ENCODE measurements around the gene TMEM213. TPM values are rescaled to one million over a fixed set of nuclear protein-coding genes. Genes with fewer than 3 reads are reported as not detected.

The TMEM213 gene
- total RNA-seq, 4 donors from 2014 or later, result not detected

DNA sequence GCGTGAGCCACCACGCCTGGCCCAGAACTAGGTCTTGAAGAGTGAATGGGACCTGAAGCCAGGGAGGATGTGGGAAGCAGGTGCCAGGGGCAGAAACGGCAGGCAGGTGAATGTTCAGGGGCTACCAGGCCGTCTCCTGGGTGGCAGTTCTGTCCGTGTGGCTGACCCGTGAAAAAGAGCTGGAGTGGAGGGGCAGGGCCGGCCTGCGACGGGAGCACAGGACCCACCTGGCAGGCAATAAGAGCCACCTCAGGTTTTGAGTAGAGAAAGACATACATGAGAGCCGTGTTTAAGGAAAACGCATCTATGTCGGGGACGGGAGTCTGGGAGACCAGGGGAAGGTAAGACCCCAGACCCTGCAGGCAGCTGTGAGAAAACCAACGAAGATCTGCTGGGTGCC lies 70.9 kb downstream of the TMEM213 start:
- Histone ChIP-seq H3K27me3 (no peaks in the 10 kb centered on the region), H3K9me3 (no peaks in the 10 kb centered on the region), H3K27ac (replicated peaks in 1 of 4) (no peak overlapping the region), H3K4me3 (no peak overlapping the region), H3K36me3 (peaks cover 0 to 38% (median 22%) of the 10 kb centered on the region in 4 donors), H3K4me1 (no peaks in the 10 kb centered on the region)
- no peak for TF ChIP-seq POLR2A (IDR thresholded peaks at IDR 0.05; ENCODE audit: low read depth)
- TF ChIP-seq POLR2AphosphoS5 (IDR thresholded peaks at IDR 0.05), result no peak
- TF ChIP-seq CTCF (IDR thresholded peaks at IDR 0.05), result no peak
- TF ChIP-seq EP300 (IDR thresholded peaks at IDR 0.05), result no peak
- intact Hi-C loops (cut with DNase I), result no loop called here
- 90% methylated on average over 14 of the region's 14 CpGs for WGBS
- no peak for DNase-seq (ENCODE audit: extremely low spot score)

GRCh38 chr7:138869353-138869752 lies 71.6 kb downstream of the TMEM213 start:
- Histone ChIP-seq H3K9me3 (no peaks in the 10 kb centered on the region), H3K36me3 (peaks cover 0 to 33% (median 22%) of the 10 kb centered on the region in 4 donors), H3K27ac (replicated peaks in 1 of 4) (no peak overlapping the region), H3K4me1 (no peaks in the 10 kb centered on the region), H3K4me3 (no peak overlapping the region), H3K27me3 (no peaks in the 10 kb centered on the region)
- WGBS, result 96% methylated on average over 22 of the region's 30 CpGs
- DNase-seq (ENCODE audit: extremely low spot score), result no peak
- intact Hi-C loops (cut with DNase I), result no loop called here
- TF ChIP-seq POLR2A (IDR thresholded peaks at IDR 0.05; ENCODE audit: low read depth) (no peak), EP300 (IDR thresholded peaks at IDR 0.05) (no peak), POLR2AphosphoS5 (IDR thresholded peaks at IDR 0.05) (no peak), CTCF (IDR thresholded peaks at IDR 0.05) (no peak)

DNA sequence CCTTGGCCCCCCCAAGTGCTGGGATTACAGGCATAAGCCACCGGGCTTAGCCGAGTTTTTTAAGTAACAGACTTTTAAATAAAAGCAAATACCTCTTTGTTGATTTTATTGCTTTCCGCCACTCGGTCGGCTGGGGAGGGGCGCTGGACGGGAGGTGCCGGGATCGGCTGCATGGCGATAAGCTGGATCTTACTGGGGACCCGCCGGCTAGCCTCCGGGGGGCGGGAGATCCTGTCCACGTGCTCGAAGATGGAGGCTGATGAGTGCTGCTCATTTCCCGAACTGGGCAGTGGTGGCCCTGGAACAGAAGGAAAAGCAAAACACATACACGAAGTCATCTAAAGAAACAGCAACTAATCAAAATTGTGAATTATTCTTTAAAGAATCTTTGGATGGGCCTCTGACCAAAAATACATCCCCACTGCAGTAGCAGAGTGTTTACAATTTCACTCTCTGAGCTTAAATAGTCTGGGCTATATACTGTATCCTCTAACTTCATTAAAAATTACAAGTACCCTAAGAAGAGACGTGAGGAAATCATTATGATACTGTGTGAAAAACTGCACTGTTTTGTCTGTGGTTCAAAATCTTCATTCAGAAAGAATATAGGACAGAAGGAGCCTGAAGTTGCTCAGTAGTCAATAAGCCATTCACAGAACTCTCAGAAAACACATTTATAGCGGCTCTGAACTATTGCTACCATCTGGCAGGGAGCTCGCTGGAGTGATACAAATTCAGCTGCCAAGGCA lies 73.4 kb downstream of the TMEM213 start:
- no peak for DNase-seq (ENCODE audit: extremely low spot score)
- H3K4me1 ChIP-seq, result no peaks in the 10 kb centered on the region
- H3K9me3 ChIP-seq, result no peaks in the 10 kb centered on the region
- no peak overlapping the region for H3K27ac ChIP-seq (replicated peaks in 1 of 4)
- TF ChIP-seq CTCF (IDR thresholded peaks at IDR 0.05) (no peak), EP300 (IDR thresholded peaks at IDR 0.05) (no peak), POLR2AphosphoS5 (IDR thresholded peaks at IDR 0.05) (no peak), POLR2A (IDR thresholded peaks at IDR 0.05; ENCODE audit: low read depth) (no peak)
- H3K4me3 ChIP-seq, result no peak overlapping the region
- intact Hi-C loops (cut with DNase I), result no loop called here
- 94% methylated on average over 21 of the region's 21 CpGs for WGBS
- no peaks in the 10 kb centered on the region for H3K27me3 ChIP-seq
- H3K36me3 ChIP-seq, result peaks cover 0 to 33% (median 22%) of the 10 kb centered on the region in 4 donors

- intact Hi-C loops (cut with DNase I), result no loop called here
Measured at GRCh38 chr7:138871814-138872090, 74.0 kb downstream of the TMEM213 start.

More at GRCh38 chr7:138871814-138872090, 74.0 kb downstream of the TMEM213 start:
- DNase-seq (ENCODE audit: extremely low spot score), result no peak
- WGBS, result 96% methylated on average over 5 of the region's 5 CpGs
- TF ChIP-seq POLR2A (IDR thresholded peaks at IDR 0.05; ENCODE audit: low read depth) (no peak), EP300 (IDR thresholded peaks at IDR 0.05) (no peak), POLR2AphosphoS5 (IDR thresholded peaks at IDR 0.05) (no peak), CTCF (IDR thresholded peaks at IDR 0.05) (no peak)
- H3K36me3 ChIP-seq, result peaks cover 0 to 31% (median 21%) of the 10 kb centered on the region in 4 donors
- no peak overlapping the region for H3K4me3 ChIP-seq
- no peak overlapping the region for H3K27ac ChIP-seq (replicated peaks in 1 of 4)
- no peaks in the 10 kb centered on the region for H3K9me3 ChIP-seq
- H3K27me3 ChIP-seq, result no peaks in the 10 kb centered on the region
- H3K4me1 ChIP-seq, result no peaks in the 10 kb centered on the region

Measured in esophagus muscularis mucosa (tissue), 4 donors.